Skeletal muscle tissue (tissue), 4 donors: Measurements from ENCODE around the gene DTNBP1. TPM values are rescaled to one million over a fixed set of nuclear protein-coding genes. Genes with fewer than 3 reads are reported as not detected.
"Not testable (repeated sequence)": the region's sequence is repeated elsewhere in the genome, so short reads cannot be mapped to it uniquely, and the experiment has no call there.

Experiments
- H3K27ac ChIP-seq: one replicate; pipeline ENCODE4 v1.7.0; 2013; ENCODE audit warnings: mild to moderate bottlenecking, low read depth, low read length, inconsistent platforms
- H3K27me3 ChIP-seq, 3 donors: one replicate each; pipeline ENCODE4 v1.7.0; 2013; ENCODE audit warnings: low read length in 3 of 3; ENCODE audit not compliant: control insufficient read depth in 3 of 3, insufficient read depth in 3 of 3
- H3K36me3 ChIP-seq, 3 donors: one replicate each; pipeline ENCODE4 v1.7.0; 2013; ENCODE audit warnings: low read length in 3 of 3; ENCODE audit not compliant: control insufficient read depth in 3 of 3, insufficient read depth in 3 of 3
- H3K4me1 ChIP-seq, 3 donors: one replicate each; pipeline ENCODE4 v1.7.0; 2013; ENCODE audit warnings: low read length in 3 of 3, mild to moderate bottlenecking in 3 of 3; ENCODE audit not compliant: control insufficient read depth in 3 of 3, insufficient read depth in 3 of 3
- H3K4me3 ChIP-seq, 3 donors: one replicate each; pipeline ENCODE4 v1.7.0; 2013; ENCODE audit warnings: low read length in 3 of 3
- H3K9ac ChIP-seq, 3 donors: one replicate each; pipeline ENCODE4 v1.7.0; 2013; ENCODE audit warnings: low read length in 3 of 3, mild to moderate bottlenecking in 3 of 3, moderate library complexity in 2 of 3, low read depth in 1 of 3
- H3K9me3 ChIP-seq, 3 donors: one replicate each; pipeline ENCODE4 v1.7.0; 2013; ENCODE audit warnings: low read length in 3 of 3; ENCODE audit not compliant: control insufficient read depth in 3 of 3
- total RNA-seq: library from RNA; depleted of rRNA; stranded (reverse); fragments of >200 nt; gene quantifications from one replicate; pipeline ENCODE4 v1.2.3, GENCODE V29; 2014
- donor health status: Osteomylitis.

The DTNBP1 gene
- total RNA-seq, 1 donor from 2014 or later = 15.1 TPM

DNA sequence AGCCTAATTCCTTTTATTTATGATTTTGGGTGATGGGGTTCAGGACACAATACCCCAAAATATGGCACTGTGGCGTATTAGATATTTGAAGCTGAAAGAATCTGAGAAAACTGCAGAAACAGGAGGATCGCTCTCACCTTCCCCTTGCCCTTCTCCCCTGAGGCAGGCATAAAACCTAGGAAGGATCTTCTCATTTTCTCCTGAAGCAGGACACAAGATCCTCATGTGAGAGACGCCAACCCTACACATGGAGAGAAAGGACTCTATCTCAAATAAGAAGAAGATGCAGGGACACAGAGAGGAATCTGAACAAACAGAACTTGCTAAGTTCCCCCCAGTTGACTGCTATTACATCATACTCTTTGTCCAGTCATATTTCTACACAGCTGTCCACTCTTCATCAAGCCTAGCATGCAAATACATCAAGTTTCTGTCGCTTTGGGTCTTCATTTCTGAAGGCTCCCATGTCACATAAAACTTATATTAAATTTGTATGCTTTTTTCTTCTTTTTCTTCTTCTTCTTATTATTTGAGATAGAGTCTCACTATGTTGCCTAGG is 109.0 kb downstream of the DTNBP1 start:
- Histone ChIP-seq H3K36me3 (no peaks in the 10 kb centered on the region), H3K4me3 (no peak overlapping the region), H3K27ac (no peak overlapping the region), H3K9ac (no peak overlapping the region), H3K4me1 (peaks cover 11 to 21% (median 12%) of the 10 kb centered on the region in 3 donors), H3K9me3 (no peaks in the 10 kb centered on the region), H3K27me3 (no peaks in the 10 kb centered on the region)

DNA sequence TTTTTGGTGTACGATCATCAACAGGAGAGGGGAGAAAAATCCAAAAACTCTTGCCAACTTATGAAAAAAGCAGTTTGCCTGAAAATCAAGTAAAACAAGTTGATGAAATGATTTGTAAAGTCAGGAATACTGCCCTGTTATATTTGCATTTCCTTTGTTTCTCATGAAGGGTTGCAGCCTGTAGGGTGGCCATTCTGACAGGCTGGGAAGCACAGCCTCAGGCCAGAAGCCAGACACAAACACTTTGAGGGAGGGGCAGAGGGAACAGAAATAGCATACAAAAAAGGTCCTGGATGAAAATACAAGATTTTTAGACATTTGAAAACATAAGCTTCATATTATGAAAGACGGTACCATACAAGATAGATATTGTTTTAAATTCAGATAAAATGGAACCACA is 109.8 kb downstream of the DTNBP1 start:
- Histone ChIP-seq H3K27me3 (no peaks in the 10 kb centered on the region), H3K9me3 (no peaks in the 10 kb centered on the region), H3K4me1 (peaks cover 11 to 21% (median 12%) of the 10 kb centered on the region in 3 donors), H3K9ac (no peak overlapping the region), H3K4me3 (no peak overlapping the region), H3K27ac (no peak overlapping the region), H3K36me3 (no peaks in the 10 kb centered on the region)

DNA sequence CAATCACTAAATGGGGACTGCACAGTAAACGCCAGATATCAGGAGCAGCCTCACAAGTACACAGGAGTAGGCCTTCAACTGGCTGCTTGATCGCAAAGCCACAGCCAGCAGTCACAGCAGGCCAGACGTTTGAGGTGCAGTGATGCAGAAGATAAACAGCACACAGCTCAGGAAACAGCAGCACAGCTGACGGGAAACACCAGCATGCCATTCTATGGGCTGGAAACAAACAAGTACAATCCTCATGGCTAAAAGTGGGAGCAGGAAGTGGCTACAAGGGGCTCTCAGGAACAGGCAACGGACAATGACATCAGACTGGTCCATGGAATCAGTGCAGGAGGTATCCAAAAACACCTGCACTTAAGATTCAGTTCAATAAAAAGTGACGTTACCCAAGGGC is 111.0 kb downstream of the DTNBP1 start:
- H3K36me3 ChIP-seq = no peaks in the 10 kb centered on the region
- H3K27ac ChIP-seq = peak overlapping the region; percentile 41
- peaks cover 11 to 21% (median 12%) of the 10 kb centered on the region in 3 donors for H3K4me1 ChIP-seq
- H3K4me3 ChIP-seq = no peak overlapping the region
- H3K9me3 ChIP-seq = no peaks in the 10 kb centered on the region
- H3K27me3 ChIP-seq = no peaks in the 10 kb centered on the region
- H3K9ac ChIP-seq = no peak overlapping the region

DNA sequence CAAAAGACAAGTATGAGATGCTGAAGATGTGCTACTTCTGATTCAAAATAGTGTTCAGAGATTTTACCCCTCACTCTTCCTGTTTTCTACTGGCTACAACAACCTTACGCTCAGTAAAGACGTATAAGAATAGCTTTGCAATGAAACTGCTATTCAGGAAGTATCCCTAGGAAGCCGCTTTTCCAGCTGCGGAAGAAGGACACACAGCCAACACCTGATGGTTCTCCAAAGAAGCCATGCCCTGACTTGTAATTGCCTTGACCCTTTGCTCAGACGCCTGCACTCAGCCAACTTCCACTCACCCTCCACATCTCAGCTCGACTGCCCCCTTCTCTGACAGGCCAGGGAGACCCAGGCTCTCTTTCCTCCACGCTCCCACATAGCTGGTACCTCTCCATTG is 111.6 kb downstream of the DTNBP1 start:
- Histone ChIP-seq H3K4me1 (peaks cover 11 to 21% (median 12%) of the 10 kb centered on the region in 3 donors), H3K4me3 (no peak overlapping the region), H3K9ac (no peak overlapping the region), H3K9me3 (no peaks in the 10 kb centered on the region), H3K36me3 (no peaks in the 10 kb centered on the region), H3K27ac (peak overlapping the region; percentile 41), H3K27me3 (no peaks in the 10 kb centered on the region)

DNA sequence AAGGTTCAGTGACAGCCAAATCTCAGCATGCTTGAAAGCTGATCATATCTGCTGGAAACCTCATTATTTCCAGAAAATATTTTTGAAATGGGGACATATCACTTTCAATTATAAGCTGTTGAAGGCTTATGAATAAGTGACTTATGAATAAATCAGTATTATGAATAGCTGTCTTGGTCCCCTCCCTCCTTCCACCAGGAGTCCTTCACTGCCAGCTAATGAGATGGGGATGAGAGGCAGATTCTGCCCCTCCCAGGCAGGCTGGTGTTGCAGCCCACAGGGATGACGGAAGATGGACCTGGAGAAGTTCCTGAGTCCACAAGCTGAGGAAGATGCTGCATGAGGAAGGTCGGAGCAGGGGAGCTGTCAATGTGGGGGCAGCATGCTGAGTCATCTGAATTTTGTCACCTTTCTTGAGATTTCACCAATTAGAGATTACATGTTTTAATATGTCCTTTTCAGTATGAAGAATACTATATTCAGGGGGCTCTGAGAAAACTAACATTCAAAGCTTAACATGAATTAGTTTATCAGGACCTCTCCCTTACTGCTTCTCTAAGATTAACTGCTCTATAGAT is 112.2 kb downstream of the DTNBP1 start:
- peaks cover 11 to 21% (median 12%) of the 10 kb centered on the region in 3 donors for H3K4me1 ChIP-seq
- no peaks in the 10 kb centered on the region for H3K27me3 ChIP-seq
- H3K9ac ChIP-seq = no peak overlapping the region
- peak overlapping the region; percentile 41 for H3K27ac ChIP-seq
- H3K4me3 ChIP-seq = no peak overlapping the region
- H3K36me3 ChIP-seq = no peaks in the 10 kb centered on the region
- no peaks in the 10 kb centered on the region for H3K9me3 ChIP-seq

DNA sequence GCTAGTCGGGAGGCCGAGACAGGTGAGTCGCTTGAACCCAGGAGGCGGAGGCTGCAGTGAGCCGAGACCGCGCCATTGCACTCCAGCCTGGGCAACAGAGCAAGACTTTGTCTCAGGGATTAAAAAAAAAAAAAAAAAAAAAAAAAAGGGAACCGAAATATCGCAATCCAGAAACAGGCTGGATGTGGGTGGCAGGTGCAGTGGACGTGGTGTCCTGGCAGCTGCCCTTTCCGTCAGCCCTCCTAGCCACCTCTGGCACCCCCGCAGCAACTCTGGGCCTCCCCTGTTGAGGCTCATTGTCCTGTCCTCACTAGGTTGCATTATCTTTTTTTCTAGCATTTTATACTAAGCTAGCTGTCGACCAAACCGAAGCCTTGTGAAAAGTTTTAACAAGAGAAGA is 113.5 kb downstream of the DTNBP1 start:
- H3K27me3 ChIP-seq = no peaks in the 10 kb centered on the region

DNA sequence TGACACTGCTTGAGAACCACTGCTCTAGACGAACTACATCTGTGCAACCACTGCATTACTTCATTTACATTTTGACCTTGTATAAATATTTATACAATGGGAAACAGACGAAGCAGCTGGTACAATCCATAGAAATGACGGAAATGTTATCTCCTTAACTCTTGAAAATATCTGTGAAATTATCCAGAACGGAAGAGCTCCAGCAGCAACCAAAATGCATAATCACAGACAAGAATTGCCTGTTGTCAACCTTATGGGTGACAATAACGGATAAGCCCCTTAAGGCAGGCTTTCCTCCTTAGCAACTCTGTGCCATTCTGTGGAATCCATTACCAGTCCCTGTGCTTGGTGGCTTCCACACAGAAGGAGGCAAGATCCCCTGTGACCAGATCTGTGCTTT is 115.4 kb downstream of the DTNBP1 start:
- no peaks in the 10 kb centered on the region for H3K27me3 ChIP-seq
- H3K27ac ChIP-seq = no peak overlapping the region
- peaks cover 11 to 16% (median 12%) of the 10 kb centered on the region in 3 donors for H3K4me1 ChIP-seq
- no peak overlapping the region for H3K9ac ChIP-seq
- H3K4me3 ChIP-seq = no peak overlapping the region
- no peaks in the 10 kb centered on the region for H3K36me3 ChIP-seq
- H3K9me3 ChIP-seq = no peaks in the 10 kb centered on the region

More for the DNA sequence above, 113.5 kb downstream of the DTNBP1 start:
- Histone ChIP-seq H3K9ac (no peak overlapping the region), H3K36me3 (no peaks in the 10 kb centered on the region), H3K4me1 (peaks cover 11 to 16% (median 12%) of the 10 kb centered on the region in 3 donors), H3K9me3 (no peaks in the 10 kb centered on the region), H3K27ac (no peak overlapping the region), H3K4me3 (no peak overlapping the region)

DNA sequence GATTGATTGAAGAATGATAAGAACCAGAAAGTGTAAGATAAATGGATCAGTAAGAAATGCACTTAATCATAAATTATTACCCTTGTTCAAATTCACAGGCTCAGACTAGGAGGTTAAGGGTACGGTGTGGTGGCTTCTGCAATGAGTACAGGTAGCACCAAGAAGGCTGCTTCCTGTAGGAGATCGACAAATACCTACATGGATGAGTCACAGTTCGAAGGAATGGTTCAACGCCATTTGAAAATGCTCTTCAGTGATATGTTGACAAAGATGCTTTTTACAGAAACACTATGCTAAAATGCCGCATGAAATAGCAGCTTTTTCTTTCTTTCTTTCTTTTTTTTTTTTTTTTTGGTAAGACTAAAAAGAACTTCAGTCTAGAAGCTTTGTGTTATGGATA is 116.2 kb downstream of the DTNBP1 start:
- Histone ChIP-seq H3K27me3 (no peaks in the 10 kb centered on the region), H3K4me3 (no peak overlapping the region), H3K36me3 (no peaks in the 10 kb centered on the region), H3K9ac (no peak overlapping the region), H3K9me3 (no peaks in the 10 kb centered on the region), H3K4me1 (peaks cover 6 to 10% (median 7%) of the 10 kb centered on the region in 3 donors), H3K27ac (no peak overlapping the region)

DNA sequence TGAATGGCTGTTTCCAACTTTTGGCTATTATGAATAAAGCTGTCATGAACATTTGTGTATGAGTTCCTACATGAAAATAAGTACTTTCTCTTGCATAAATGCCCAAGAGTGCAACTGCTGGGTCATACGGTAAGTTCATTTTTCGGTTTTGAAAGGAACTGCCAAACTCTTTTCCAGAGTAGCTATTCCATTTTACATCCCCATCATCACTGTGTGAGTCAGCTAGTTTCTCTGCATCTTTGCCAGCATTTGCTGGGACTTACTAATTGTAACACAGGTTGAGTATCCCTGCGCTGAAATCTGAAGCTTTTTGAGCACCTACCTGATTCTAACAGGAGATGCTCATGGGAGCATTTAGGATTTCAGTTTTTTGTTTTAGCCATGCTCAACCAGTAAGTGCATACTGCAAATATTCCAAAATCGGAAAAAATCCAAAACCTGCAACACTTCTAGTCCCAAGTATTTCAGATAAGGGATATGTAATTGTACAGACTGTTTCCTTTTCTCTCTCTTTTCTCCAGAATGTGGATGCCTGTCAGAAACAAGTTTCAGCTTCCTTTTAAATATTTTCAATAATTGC is 118.4 kb downstream of the DTNBP1 start:
- Histone ChIP-seq H3K27ac (no peak overlapping the region), H3K4me3 (no peak overlapping the region), H3K36me3 (no peaks in the 10 kb centered on the region), H3K4me1 (no peaks in the 10 kb centered on the region), H3K27me3 (no peaks in the 10 kb centered on the region), H3K9ac (no peak overlapping the region), H3K9me3 (no peaks in the 10 kb centered on the region)

DNA sequence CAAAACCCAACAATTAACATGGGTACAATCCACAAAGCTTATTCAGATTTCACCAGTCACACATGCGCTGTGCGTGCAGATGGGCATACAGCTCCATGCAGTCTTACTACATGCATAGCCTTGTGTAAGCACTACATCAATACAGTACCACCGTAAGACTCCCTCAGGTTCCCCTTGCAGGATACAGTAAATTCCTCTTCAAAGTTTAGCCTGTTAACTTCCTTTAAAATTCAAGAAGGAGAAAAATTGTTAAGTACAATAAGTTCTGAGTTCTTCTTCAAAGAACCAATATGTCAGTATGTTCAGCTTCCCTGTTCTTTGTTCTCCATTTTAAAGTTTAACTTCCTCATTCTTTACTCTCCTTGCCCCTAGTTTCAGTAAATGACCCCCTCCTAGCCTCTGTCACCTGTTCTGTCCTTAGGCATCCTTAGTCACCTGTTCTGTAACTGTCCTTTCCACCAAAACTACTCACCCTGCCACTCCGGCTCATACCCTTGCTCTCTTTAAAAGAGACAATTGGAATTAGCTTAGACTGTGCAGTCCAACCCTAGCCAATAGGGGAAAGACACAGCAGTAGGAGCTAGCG is 119.4 kb downstream of the DTNBP1 start:
- not testable (repeated sequence) for H3K27me3 ChIP-seq, H3K4me3 ChIP-seq, H3K36me3 ChIP-seq, H3K9me3 ChIP-seq, H3K9ac ChIP-seq, H3K4me1 ChIP-seq, H3K27ac ChIP-seq
